ENCODE measurements around the gene BRD4.

BRD4 gene

DNA sequence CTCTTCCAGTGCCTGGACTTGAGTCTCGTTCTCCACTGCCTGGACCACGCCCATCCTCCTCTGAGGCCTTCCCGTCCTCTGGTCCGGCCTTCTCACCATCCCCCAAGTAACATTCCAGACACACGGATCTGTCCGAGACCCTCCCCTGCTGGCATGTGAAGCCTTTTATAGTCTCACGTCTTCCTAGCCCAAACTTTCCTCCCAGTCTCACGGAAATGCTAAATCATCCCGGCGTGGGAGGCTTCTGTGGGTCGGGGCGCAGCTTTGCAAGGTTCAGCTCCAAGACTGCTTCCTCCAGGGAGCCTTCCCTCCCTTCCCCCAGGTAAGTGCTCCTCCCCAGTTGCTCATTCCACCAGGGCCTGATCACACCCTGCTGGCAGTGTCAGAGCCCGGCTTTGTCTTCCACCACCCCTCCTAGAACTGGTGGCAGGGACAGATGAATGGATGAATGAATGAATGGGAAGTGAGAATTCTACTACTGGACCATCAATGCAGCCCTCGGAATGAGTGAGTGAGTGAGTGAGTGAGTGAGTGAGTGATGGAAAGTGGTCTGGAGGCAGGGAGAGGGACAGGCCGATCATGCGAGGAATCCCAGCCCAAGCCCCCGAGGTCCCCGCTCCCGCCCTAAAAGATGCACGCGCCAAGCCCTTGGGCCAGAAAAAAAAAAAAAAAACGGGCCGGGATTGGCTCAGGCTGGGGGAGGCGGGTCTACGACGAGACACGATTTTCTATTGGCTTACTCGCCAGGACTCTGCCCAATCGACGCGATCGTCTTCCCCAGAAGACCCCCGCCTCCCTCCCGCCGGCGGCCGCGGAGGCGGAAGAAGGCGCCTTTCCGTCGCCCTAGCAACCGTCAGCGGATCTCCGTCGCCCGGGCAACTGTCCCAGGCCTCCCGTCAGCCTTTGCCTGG, 109.3 kb downstream of the BRD4 start:
- peak; percentile 96 for DNase-seq

DNA sequence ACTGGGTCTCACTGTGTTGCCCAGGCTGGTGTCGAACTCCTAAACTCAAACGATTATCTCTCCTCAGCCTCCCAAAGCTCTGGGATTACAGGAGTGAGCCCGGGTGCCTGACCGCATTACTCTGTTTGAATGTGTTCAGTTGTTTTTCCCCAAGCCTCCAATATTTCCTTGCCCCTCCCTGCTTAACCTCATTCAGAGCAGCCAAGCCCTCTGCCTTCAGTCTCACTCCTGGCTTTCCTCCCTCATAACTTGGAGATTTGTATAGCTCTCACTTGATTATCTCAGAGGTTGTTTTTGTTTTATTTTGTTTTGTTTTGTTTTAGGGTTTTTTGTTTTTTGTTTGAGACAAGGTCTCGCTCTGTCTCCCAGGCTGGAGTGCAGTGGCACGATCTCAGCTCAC, 111.5 kb downstream of the BRD4 start:
- DNase-seq: no peak

DNA sequence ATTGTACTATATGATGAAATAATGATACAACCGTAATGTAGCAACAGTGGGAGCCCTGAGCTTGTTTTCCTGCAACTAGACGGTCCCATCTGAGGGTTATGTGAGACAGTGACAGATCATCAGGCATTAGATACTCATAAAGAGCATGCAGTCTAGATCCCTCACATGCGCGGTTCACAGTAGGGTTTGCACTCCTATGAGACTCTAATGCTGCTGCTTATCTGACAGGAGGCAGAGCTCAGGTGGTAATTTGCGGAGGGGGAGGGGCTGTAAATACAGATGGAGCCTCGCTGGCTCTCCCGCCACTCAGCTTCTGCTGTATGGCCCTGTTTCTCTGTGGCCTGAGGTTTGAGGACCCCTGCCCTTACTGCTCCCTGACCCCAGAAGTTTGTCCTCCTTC, 113.8 kb downstream of the BRD4 start:
- no peak for DNase-seq

DNA sequence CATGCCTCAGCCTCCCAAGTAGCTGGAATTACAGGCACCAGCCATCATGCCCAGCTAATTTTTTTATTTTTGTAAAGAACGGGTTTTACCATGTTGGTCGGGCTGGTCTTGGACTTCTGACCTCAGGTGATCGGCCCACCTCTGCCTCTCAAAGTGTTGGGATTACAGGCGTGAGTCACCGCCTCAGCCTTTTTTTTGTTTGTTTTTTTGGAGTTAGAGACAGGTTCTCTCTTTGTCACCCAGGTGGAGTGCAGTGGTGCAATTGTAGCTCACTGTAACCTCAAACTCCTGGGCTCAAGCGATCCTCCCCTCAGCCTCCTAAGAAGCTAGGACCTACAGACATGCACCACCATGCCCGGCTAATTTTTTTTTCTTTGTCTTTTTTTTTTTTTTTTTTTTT, 116.0 kb downstream of the BRD4 start:
- DNase-seq: peak; percentile 76

DNA sequence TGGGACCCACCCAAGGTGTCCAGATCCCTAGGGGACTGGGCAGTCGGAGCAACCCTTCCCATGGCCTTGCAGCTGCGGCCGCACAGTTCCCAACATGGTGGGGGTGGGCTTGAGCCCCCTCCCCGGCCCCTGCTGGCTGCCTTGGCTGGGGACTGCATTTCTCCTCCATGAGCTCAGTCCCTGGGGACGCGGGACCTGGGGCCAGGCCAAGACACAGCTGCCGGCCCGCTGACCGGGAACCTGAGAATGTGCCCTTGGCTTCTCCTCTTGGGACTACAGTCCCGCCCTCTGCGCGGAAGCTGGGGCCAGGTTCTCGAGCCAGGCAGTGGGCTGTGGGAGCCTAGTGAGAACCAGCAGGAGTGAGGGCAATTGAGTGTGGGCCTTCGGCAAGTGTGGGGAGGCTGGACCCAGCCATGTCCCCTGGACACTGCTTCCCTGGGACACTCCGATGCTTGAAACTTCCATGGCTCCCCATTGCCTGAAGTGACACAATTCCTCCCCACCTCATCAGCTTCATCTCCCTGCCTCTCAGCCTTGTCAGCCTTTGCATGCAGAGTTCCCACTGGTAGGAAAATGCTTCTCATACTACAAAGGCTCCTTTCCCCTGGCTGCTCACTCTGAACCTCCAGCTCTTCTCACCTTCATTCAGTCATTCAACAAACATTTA, 118.5 kb downstream of the BRD4 start:
- no peak for DNase-seq

DNA sequence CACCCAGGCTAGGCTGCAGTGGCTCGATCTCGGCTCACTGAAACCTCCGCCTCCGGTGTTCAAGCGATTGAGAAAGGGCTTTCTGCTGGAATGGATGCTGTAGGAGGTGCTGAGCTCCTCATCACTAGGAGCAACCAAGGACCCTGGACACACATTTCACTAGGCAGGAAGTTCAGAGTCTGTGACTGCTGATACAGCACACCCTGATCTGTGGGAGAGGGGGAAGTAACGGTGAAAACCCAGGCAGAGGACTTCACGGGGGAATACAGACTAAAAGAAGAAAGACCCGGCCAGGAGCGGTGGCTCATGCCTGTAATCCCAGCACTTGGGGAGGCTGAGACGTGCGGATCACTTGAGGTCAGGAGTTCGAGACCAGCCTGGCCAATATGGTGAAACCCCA, 119.6 kb downstream of the BRD4 start:
- no peak for DNase-seq

DNA sequence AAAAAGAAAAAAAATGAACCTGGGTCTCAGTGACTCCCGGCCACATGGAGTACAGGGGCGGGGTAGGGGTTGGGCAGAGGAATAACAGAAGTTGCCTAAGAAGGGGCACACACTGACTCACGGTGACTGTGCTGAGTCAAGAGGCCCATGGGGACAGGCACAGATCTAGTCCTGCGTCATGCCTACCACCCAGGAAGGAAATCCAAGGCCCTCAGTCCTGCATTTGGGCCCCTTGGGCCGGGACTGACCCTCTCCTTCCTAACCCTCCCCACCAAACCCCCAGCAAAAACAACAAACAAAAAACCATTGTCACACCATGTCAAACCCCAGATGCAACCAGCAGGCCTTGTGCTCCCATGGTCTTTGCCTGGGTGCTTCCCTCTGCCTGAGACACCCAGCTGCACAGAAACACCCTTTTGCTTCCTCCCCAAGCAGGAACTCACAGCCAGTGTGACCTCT, 122.0 kb downstream of the BRD4 start:
- no peak for DNase-seq

DNA sequence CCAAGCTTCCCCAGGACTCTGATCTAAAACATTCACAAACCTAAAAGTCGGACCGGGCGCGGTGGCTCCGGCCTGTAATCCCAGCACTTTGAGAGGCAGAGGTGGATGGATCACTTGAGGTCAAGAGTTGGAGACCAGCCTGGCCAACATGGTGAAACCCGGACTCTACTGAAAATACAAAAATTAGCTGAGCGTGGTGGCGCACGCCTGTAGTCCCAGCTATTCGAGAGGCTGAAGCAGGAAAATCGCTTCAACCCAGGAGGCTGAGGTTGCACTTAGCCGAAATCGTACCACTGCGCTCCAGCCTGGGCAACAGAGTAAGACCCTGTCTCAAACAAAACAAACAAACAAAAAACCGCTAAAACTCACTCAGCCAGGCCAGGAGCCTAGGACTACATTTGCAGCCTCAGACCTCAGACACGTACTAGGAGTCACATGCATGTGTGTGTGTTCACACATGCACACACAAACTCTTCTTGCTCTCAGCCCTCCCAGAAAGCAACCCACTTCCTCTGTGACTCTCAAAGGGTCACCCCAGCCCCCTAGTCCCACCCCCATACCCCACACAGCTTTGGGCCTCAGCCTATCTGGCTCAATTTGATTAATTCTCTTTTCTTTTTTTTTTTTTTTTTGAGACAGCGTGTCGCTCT, 130.8 kb downstream of the BRD4 start:
- DNase-seq: no peak

DNA sequence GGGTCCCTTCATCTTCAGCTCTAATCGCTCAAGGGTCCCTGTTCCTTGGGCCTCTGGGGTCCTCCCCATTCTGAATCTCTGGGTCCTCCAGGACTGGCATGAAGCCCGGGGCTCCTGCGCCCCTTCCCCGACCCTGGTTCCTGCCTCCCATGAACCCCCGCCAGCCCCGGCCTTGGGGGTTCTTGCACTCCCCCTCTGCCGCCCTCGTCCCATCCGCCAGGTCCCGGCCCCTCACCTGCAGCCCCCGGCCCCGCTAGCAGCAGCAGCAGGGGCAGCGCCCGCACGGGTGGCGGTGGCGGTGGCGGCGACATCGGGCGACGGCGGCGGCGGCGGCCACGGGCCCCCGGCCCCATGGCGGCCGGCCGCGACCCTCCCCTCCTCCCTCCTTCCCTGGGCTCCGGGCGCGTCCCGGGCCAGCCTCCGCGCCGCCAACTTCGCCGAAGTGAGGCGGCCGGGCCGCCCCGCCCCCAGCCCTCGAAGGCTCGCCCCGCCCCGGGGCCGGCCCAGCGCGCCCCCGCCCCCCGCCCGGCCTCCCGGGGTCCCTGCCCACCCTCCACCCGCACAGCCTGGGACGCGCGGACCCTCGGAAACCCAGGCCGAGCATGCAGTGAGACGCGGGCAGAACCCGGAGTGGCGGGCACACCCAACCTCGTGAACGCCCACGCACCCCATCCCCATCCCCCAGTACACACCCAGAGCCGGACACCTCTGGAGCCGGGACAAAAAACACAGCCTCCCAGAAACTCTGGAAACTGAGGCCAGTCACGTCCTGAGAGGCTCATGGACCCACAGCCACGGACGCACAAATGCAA, 131.6 kb downstream of the BRD4 start, which contains the start of gene NOTCH3:
Gene NOTCH3, minus strand, starts transcription at position 443 of the 812 bp plus-strand sequence. Its CDS starts 90 bp downstream, at position 353.
- DNase-seq: no peak

DNA sequence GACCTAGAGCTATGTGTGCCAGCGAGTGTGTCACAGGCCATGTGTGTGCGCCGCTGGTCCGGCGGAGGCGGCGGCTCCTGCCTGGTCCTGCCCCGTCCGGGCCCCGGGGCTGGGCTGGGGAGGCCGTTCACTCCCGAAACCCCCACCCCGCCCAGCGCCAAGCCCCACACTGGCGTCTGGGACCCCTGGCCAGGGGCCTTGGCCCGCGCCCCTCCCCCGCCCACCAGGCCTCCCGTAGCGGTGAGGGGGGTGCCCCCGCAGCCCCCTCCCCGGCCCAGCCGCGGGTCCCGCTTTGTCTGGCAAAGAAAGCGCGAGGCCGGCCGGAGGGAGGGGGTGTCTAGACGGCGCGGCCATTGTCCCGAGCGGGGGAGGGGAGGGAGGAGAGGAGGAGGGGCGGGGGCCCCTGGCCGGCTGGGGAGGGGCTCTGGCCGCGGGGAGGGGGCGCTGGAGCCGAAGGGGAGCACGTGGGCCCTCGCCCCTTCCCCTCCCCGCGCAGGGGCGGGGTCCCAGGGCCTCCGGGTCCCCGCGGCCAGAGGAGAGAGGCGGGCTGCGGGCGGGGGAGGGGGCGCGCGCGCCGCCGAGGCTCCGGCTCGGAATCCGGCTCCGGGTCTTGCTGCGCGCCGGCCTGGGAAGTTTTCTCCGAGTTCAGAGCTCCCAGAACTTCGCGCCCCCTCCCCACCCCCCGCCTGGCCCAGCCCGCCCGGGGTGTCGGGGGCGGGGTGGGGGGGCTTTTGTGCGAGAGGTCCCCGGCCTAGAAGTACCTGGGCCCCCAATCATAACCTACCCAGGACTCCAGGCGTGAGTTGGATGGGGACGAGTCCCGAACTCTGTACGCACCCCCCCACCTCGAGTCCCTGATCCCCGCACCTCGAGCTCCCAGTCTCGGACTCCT, 132.4 kb downstream of the BRD4 start:
- DNase-seq: peak; percentile 33

DNA sequence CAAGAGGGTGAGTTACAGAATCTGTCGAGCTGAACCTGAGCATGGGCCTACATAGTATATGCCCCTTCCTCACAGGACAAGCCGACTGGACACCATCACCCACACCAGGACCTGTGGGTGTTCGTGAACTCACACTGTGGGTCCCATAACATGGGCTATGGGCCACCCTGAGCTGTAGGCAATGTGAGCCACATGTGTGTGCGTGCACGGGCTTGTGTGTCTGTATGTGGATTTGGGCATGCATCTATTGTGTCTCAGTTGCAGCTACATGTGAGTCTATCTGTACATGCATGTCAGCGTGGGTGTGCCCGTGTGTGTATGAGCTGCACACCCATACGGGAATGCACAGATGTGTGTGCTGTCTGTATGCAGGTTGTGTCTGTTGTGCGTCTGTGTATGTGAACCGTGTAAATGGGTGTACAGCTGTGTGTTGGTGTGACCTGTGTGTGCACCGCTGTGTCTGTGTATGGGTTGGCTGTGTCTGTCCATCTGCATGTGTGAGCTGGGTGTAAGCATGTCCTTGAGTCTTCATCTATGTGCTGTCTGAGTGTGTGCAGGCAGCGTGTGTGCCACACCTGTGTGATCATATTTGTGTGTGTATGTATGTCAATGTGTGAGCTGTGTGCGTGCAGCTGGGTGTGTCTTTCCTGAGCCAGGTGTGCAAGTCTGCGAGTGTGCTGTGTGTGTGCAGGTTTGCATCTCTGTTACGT, 133.2 kb downstream of the BRD4 start:
- DNase-seq: peak; percentile 18

DNA sequence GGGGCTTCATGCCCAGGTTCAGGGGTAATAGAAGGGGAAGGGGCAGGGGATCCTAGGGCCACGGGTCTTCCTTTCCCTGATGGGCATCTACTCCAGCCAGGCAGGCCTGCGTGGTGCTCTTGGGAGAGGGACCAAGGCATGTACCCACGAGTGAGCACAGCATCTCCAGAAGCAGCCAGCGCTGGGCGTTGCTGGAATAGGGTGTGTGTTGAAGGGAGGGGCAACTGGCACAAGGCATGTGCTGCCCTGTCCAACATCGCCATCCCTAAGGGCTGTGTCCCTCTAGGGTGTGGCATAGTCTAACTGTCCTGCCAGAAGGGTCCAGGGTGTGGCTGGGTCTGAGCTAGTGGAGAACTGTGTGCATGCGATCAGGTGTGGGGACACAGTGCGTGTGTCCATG, 134.4 kb downstream of the BRD4 start:
- no peak for DNase-seq

DNA sequence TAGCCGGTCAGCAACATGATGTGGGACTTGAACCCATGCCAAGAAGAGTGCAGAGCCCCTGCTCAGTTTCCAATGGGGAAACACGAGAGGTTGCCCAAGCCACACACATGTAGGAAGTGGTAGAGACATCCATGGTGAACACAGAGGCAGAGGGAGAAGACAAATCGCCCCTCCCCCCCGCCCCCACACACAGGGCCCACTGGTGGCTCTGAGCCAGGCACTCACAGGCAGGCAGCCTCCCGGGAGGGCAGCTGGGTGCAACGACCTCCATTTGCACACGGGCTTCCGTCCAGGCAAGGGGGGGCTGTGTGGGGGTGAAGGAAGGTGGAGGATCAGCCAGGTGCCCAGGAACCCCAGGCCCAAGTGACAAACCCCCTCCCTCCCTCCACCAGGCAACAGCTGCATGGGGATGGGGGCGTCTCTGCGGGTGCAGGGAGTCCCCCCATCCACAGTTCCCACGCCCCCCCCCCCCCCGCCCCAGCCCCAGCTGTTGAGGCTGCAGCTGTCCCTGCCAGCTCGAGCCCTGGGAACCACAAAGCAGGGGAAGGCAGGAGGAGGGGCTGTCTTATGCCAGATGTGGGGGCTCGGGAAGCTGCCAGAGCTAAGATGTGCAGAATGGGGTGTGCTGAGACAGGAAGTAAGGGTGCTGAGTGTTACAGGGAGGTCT, 134.9 kb downstream of the BRD4 start:
- no peak for DNase-seq

DNA sequence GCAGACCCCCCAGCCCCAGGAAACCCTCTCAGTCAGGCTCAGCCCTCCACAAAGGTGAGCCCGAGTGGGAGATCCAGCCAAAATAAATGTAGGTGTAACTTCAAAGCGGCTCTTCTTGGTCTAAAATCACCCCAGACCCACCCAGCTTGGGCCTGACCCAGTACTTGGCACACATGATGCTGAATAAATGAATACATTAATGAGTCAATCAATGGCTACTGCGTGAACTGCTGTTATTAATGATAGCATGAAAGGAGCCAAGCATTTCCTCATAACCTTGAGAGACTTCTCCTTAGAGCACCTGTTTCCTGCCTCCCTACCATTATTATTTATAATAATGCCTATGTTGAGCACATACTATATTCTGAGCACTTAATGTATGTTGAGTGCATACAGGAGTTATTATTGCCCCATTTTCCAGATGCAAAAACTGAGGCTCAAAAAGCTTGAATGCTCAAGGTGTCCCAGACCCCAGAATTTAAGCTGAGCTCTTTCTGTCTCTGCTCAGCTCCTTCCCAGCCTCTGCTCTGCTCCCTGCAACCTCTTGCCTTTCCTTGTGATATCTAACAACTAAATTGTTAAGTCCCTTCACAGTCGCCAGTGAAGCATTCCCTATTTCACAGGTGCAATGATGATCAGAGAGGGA, 135.9 kb downstream of the BRD4 start:
- DNase-seq: peak; percentile 41

DNA sequence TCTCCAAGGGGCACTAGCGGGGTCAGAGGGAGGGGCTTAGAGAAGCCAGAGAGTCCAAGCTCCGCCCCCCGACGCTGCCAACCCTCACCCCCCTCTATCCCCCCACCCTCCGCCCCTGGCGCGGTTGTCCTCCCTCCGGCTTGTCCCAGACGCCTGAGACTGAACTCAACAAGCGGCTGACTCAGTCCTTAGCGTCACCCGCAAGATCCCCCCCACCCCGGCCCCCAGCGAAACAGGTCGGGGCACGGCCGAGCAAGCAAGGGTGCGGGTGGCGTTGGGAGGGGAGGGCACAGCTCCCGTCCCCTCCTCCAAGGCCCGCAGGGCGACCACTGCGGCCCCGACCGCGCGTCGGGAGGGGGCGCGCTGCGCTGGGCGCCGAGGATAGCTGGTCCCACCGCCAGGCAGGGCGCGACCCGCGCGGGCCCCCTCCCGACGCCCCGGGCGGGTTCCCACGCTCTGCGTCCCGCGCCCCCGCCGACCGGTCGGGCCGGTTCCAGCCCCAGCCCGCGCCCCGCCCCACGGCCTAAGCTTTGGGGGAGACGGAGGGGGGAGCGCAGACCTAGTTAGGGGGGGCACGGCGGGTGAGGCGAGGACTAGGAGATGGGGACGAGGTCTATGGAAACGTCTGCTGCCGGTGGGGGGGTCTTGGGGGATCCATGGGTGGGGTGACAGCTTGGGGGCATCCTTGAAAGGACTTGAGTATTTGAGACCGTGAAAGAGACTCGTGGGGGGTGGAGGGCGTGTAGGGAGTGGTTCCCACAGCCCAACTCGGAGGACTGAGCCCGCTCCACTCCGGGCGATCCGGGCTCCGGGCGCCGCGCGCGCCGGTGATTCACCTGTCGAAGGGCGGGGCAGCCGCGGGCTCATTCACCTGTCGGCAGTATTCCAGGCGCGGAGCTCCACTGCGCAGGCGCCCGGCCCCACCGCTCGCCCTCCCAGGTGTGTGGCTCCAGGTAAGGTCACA, 136.7 kb downstream of the BRD4 start:
- peak; percentile 92 for DNase-seq

DNA sequence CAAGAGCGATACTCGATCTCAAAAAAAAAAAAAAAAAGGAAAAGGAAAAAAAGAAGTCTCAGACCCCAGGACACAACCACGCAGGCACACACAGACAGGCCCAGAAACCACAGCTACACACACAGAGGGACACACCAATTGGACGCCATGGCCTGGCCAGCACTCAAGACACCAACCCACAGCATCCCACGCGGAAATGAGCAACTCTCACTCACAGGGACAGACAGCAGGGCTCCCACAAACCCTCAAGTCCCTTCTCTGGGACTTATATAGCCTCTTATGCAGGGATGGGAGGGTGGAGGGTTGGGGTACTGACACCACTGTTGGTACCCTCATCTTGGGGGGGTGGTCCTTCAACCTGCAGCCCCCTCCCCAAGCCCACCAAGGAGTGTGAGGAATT, 137.4 kb downstream of the BRD4 start:
- peak; percentile 36 for DNase-seq

DNA sequence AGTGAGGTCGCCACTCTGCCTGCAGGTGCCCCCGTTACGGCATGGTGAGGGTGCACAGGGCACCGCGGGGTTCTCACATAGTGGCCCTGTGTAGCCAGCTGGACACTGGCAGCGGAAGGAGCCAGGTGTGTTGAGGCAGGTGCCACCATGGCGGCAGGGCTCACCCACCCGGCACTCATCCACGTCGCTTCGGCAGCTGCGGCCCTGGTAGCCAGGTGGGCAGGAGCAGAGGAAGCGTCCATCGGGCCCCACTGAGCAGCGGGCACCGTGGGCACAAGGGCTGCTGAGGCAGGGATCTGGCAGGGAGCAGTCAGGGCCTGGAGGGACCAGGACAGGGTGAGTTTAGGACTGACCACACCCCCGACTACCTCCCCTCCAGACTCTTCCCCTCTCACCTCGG, 140.4 kb downstream of the BRD4 start:
- no peak for DNase-seq

DNA sequence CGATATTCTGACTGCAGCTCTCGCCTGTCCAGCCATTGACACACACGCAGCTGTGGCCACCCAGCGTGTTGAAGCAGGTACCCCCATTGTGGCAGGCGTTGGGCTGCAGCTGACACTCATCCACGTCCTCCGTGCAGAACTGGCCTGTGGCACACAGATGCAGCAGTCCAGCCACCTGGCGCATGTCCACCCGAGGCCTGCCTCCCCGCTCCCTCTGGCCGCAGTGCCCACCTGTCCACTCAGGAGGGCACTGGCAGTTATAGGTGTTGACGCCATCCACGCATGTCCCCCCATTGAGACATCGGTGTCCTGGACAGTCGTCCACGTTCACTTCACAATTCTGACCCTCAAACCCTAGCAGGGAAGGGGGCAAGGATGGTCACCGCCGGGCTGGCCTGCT, 140.8 kb downstream of the BRD4 start:
- DNase-seq: no peak

DNA sequence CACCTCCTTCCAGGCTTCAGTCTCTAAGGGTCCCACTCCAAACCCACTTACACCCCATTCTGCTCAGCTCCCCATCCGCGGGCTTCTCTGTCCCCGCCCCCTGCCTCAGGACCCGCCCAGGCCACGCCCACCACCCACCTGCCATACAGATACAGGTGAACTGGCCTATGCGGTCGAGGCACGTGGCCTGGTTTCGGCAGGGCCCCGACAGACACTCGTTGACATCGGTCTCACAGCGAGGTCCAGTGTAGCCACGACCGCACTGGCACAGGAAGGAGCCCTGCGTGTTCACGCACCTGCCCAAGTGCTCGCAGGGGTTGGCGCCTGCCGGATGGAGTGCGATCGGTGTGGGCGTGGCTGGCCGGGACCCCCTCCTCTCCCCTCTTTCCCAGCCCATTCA, 143.5 kb downstream of the BRD4 start:
- no peak for DNase-seq
